ENCODE data around the gene TRIM24.

- TF ChIP-seq CHD2 (IDR thresholded peaks at IDR 0.05; ENCODE audit: borderline replicate concordance, low read depth, low read length) (no peak), TARDBP (IDR thresholded peaks at IDR 0.05; ENCODE audit: borderline replicate concordance) (no peak), NFIC (IDR thresholded peaks at IDR 0.05; ENCODE audit: low read depth, low read length) (no peak), NR2F1 (conservative IDR thresholded peaks at IDR 0.05) (no peak), ATF2 (IDR thresholded peaks at IDR 0.05; ENCODE audit: low read length) (no peak)
Measured at GRCh38 chr7:138481447-138482380, 21.7 kb downstream of the TRIM24 start.

All from GM12878 (cell line).